Left ventricle myocardium inferior (tissue), 1 donor: ENCODE measurements around the gene LENEP. TPM values are rescaled to one million over a fixed set of nuclear protein-coding genes. Genes with fewer than 3 reads are reported as not detected.

Experiments used
- DNase-seq: peaks from one replicate; pipeline ENCODE4 v3.0.0-alpha.2; 2020
- H3K27ac ChIP-seq: fragments of 200-600 bp; replicated peaks from 2 replicates; pipeline ENCODE4 v1.8.0; 2021
- H3K27me3 ChIP-seq: fragments of 200-600 bp; 2 replicates; pipeline ENCODE4 v1.8.0; 2021; ENCODE audit warnings: low read depth
- H3K36me3 ChIP-seq: fragments of 200-600 bp; 2 replicates; pipeline ENCODE4 v1.8.0; 2021
- H3K4me1 ChIP-seq: fragments of 200-600 bp; 2 replicates; pipeline ENCODE4 v1.8.0; 2021
- H3K4me3 ChIP-seq: fragments of 200-600 bp; 2 replicates; pipeline ENCODE4 v1.8.0; 2021; ENCODE audit warnings: mild to moderate bottlenecking, moderate library complexity
- H3K9me3 ChIP-seq: fragments of 200-600 bp; replicated peaks from 2 replicates; pipeline ENCODE4 v1.8.0; 2021
- CTCF ChIP-seq: fragments of 200-600 bp; IDR thresholded peaks from 2 replicates; pipeline ENCODE4 v1.8.0; 2021; ENCODE audit warnings: antibody characterized with exemption, mild to moderate bottlenecking, borderline replicate concordance
- intact Hi-C: fragments of 100-400 bp; cut with micrococcal nuclease; formaldehyde crosslinking; loops from one replicate; pipeline ENCODE4 v1.11.0; 2022
- total RNA-seq: library from RNA; stranded (reverse); fragmentation: NEBNext Ultra II Directional; extraction: Animal tissue kit (Norgen Biotek cat#: 25700); gene quantifications from one replicate; pipeline ENCODE4 v1.2.1, GENCODE V29; 2021
- donor health status: DM: no; HTN: yes; CAD: no; lungs with severe emphysema.

Gene LENEP
- total RNA-seq, 1 donor from 2014 or later: not detected

DNA sequence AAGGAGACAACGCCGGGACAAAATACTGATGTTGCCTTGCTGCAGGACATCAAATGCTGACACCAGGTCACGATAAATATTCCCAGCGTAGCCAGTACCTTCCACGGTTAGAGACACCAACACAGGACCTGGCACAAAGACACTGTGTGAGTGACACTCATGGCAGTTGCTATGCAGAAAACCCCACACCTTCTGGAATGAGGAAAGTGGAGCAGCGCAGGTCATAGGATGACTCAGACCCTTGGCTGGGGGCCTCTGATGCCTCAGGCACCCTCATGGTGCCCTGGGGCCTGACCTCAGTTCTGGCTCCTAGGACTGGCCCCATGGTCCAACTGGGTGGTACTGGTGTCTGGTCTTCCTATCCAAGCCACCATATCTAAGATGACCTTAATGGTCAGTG, 33.2 kb downstream of the LENEP start:
- intact Hi-C loops: no loop called here
- no peak for TF ChIP-seq CTCF
- Histone ChIP-seq H3K4me3 (no peak overlapping the region), H3K36me3 (no peaks in the 10 kb centered on the region), H3K27me3 (no peaks in the 10 kb centered on the region), H3K4me1 (peaks cover 8% of the 10 kb centered on the region), H3K9me3 (no peaks in the 10 kb centered on the region), H3K27ac (no peak overlapping the region)
- DNase-seq: no peak

- intact Hi-C loops: no loop called here
- H3K27me3 ChIP-seq: no peaks in the 10 kb centered on the region
- H3K36me3 ChIP-seq: no peaks in the 10 kb centered on the region
- no peak for TF ChIP-seq CTCF
- no peaks in the 10 kb centered on the region for H3K4me1 ChIP-seq
- H3K27ac ChIP-seq: no peak overlapping the region
- H3K9me3 ChIP-seq: no peaks in the 10 kb centered on the region
- H3K4me3 ChIP-seq: no peak overlapping the region
- no peak for DNase-seq
Measured at GRCh38 chr1:155029513-155030242, 36.3 kb downstream of the LENEP start.

DNA sequence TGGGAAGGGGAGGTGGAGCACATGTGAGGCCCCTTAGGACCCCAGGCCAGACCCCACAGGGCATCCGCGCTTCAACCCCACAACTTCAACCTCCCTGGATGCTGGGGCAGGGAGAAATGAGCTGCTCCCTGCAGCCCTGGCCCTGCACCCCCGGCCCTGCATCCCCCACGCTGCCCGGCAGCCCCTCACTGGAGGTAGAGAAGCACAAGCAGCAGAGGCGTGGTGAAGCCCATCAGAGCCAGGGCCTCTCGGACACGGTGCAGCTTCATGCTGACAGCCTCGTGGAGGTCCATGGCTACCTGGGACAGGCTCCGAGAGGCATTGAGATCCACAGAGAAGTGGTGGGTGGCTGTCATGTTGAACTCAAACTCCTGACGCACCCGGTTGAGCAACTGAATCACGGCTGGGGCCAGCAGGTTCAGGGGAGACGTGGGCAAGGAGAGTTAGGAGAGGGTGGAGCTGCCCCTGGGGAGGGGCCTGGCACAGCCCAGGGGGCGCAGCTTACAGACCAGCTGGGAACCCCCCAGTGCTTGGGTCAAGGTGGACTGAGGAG, 36.9 kb downstream of the LENEP start:
- TF ChIP-seq CTCF: no peak
- no peak overlapping the region for H3K27ac ChIP-seq
- H3K27me3 ChIP-seq: no peaks in the 10 kb centered on the region
- DNase-seq: no peak
- H3K4me3 ChIP-seq: no peak overlapping the region
- H3K36me3 ChIP-seq: no peaks in the 10 kb centered on the region
- no peaks in the 10 kb centered on the region for H3K4me1 ChIP-seq
- intact Hi-C loops: no loop called here
- H3K9me3 ChIP-seq: no peaks in the 10 kb centered on the region

GRCh38 chr1:155030899-155031298, 37.5 kb downstream of the LENEP start:
- no peak for DNase-seq
- Histone ChIP-seq H3K4me3 (no peak overlapping the region), H3K4me1 (no peaks in the 10 kb centered on the region), H3K27me3 (no peaks in the 10 kb centered on the region), H3K9me3 (no peaks in the 10 kb centered on the region), H3K27ac (no peak overlapping the region), H3K36me3 (no peaks in the 10 kb centered on the region)
- no peak for TF ChIP-seq CTCF
- intact Hi-C loops: no loop called here

- DNase-seq: no peak
- Histone ChIP-seq H3K4me1 (peaks cover 4% of the 10 kb centered on the region), H3K27me3 (no peaks in the 10 kb centered on the region), H3K9me3 (no peaks in the 10 kb centered on the region), H3K36me3 (no peaks in the 10 kb centered on the region), H3K27ac (no peak overlapping the region), H3K4me3 (no peak overlapping the region)
- intact Hi-C loops: no loop called here
- TF ChIP-seq CTCF: no peak
Measured at GRCh38 chr1:155032886-155033285, 39.5 kb downstream of the LENEP start.
